Measurements from ENCODE around the gene CRHR1. TPM values are rescaled to one million over a fixed set of nuclear protein-coding genes. Genes with fewer than 3 reads are reported as not detected.

Gene CRHR1
- total and polyA plus RNA-seq, 4 donors, result not detected

DNA sequence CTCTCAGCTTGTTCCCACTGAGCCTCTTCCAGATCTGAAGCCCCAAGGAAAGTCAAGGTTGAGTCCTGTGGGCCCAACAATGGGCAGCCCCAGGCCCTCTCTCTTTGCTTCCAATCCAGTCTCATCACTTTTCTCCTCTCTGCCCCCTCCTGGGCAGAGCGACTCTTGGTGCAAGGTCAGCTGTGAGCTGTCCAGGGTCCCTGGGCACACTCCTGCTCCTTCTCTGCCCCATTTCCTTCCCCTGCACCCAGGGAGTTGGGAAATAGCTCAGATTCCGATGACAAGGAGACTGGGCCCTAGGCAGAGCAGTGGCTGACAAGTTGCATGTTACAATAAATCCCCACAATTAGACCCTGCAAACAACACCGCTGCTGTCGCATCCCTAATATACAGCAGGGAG, 16.1 kb upstream of the CRHR1 start:
- WGBS, 2 donors, result 45 to 53% methylated on average over 4 of the region's 4 CpGs
- TF ChIP-seq CTCF (IDR thresholded peaks at IDR 0.05; ENCODE audit: control extremely low read depth, extremely low read depth), result no peak
- H3K27me3 ChIP-seq (ENCODE audit: control insufficient read depth in 3 of 3, insufficient read depth in 3 of 3, low read length in 2 of 3), result peaks cover 0 to 24% (median 4%) of the 10 kb centered on the region in 3 donors
- H3K4me1 ChIP-seq (ENCODE audit: control insufficient read depth in 5 of 5, insufficient read depth in 5 of 5, low read length in 5 of 5), result no peaks in the 10 kb centered on the region
- ATAC-seq (ENCODE audit: insufficient read depth, low FRiP score) (no peak), DNase-seq (peak in 1 of 3 donors; percentile 8)
- H3K27ac ChIP-seq (ENCODE audit: low read depth in 1 of 2, low read length in 1 of 2), result no peak overlapping the region
- no peaks in the 10 kb centered on the region for H3K36me3 ChIP-seq (ENCODE audit: control insufficient read depth in 4 of 4, insufficient read depth in 4 of 4, low read length in 4 of 4)
- H3K9me3 ChIP-seq (ENCODE audit: control insufficient read depth in 4 of 4, insufficient read depth in 3 of 4, low read length in 3 of 4), result no peaks in the 10 kb centered on the region
- H3K9ac ChIP-seq (ENCODE audit: insufficient read depth in 1 of 2, low read length in 2 of 2), result no peak overlapping the region
- no peak overlapping the region for H3K4me3 ChIP-seq

DNA sequence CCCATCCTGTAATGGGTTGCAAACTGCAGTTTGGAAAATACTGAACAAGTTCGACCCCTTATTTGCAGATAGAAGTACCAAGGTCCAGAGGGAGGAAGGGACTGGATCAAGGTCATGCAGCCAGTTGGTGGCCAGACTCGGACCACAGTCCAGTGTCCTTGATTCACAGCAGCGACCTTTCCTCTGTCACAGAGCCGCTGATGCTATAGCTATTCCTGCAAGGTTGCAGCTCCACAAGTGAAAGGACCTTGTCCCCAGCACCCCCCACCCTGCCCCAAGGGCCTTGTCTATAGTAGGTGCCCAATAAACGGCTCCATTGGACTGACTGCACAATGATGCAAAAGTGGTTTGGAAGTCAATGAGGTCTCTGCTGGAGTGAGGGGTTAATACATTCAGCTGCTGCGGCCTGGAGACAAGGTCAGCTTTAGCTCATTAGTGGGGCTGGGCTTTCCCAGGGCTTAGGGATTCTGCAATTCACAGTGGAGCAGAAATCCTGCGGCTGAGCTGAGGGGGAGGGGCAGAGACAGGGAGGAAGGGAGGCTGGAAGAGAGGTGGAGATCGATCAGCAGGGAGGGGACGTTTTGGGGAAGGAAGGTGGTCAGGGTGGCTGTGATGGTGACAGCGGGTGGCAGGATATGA, 13.4 kb upstream of the CRHR1 start:
- ATAC-seq (ENCODE audit: insufficient read depth, low FRiP score) (no peak), DNase-seq (no peak)
- Histone ChIP-seq H3K9me3 (ENCODE audit: control insufficient read depth in 4 of 4, insufficient read depth in 3 of 4, low read length in 3 of 4) (no peaks in the 10 kb centered on the region), H3K4me3 (no peak overlapping the region), H3K27ac (ENCODE audit: low read depth in 1 of 2, low read length in 1 of 2) (no peak overlapping the region), H3K4me1 (ENCODE audit: control insufficient read depth in 5 of 5, insufficient read depth in 5 of 5, low read length in 5 of 5) (no peaks in the 10 kb centered on the region), H3K36me3 (ENCODE audit: control insufficient read depth in 4 of 4, insufficient read depth in 4 of 4, low read length in 4 of 4) (no peaks in the 10 kb centered on the region), H3K27me3 (ENCODE audit: control insufficient read depth in 3 of 3, insufficient read depth in 3 of 3, low read length in 2 of 3) (peaks cover 0 to 24% (median 4%) of the 10 kb centered on the region in 3 donors), H3K9ac (ENCODE audit: insufficient read depth in 1 of 2, low read length in 2 of 2) (no peak overlapping the region)
- 40 to 43% methylated on average over 10 of the region's 10 CpGs for WGBS, 2 donors
- TF ChIP-seq CTCF (IDR thresholded peaks at IDR 0.05; ENCODE audit: control extremely low read depth, extremely low read depth), result no peak

DNA sequence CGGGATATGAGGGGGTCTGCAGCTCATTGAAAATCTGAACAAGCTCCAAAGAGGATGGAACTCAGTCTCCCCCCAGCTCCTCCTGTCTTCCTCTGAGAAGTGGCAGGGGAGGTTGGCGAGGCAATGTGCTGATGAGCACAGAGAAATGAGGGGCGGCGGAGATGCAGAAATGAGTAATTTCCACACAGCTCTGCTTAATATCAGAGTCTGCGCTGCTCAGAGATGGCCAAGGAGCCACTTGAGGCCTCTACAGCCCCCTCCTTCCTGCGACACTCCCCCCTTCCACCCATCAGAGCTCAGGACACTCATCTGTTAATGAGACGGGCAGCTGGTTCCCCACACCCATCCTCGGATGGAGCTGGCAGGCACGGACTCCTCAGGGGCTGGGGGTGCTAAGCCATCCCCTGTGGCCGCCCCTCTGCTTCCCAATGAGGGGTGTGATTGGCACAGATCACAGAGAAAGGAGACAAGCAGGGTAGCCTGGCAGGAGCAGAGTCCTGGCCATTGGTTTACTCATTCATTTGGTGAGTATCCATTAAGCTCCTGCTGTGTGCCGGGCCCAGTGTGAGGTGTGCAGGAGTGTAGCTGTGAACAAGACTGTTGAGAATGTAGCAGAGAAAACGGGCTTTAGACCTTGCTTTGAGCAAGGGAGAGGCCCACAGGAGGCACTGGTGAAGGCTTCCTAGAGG, 12.7 kb upstream of the CRHR1 start:
- Histone ChIP-seq H3K27me3 (ENCODE audit: control insufficient read depth in 3 of 3, insufficient read depth in 3 of 3, low read length in 2 of 3) (peaks cover 0 to 24% (median 5%) of the 10 kb centered on the region in 3 donors), H3K4me1 (ENCODE audit: control insufficient read depth in 5 of 5, insufficient read depth in 5 of 5, low read length in 5 of 5) (no peaks in the 10 kb centered on the region), H3K36me3 (ENCODE audit: control insufficient read depth in 4 of 4, insufficient read depth in 4 of 4, low read length in 4 of 4) (no peaks in the 10 kb centered on the region), H3K4me3 (no peak overlapping the region), H3K27ac (ENCODE audit: low read depth in 1 of 2, low read length in 1 of 2) (no peak overlapping the region), H3K9ac (ENCODE audit: insufficient read depth in 1 of 2, low read length in 2 of 2) (no peak overlapping the region), H3K9me3 (ENCODE audit: control insufficient read depth in 4 of 4, insufficient read depth in 3 of 4, low read length in 3 of 4) (no peaks in the 10 kb centered on the region)
- WGBS, 2 donors, result 42 to 54% methylated on average over 12 of the region's 12 CpGs
- no peak for ATAC-seq (ENCODE audit: insufficient read depth, low FRiP score)
- DNase-seq, result no peak
- no peak for TF ChIP-seq CTCF (IDR thresholded peaks at IDR 0.05; ENCODE audit: control extremely low read depth, extremely low read depth)

All from lung (tissue), 12 donors.